Endothelial cell of umbilical vein (primary cell): ENCODE measurements around the gene RIN2.

Experiments
- CTCF ChIP-seq, 2 donors: IDR thresholded peaks; 1 replicate in 1 of 2; 2 replicates in 1 of 2; pipeline ENCODE4 v1.5.1; 2011; ENCODE audit warnings: low read length in 2 of 2, mild to moderate bottlenecking in 2 of 2, moderate library complexity in 2 of 2, control low read depth in 1 of 2, inconsistent platforms in 1 of 2, low read depth in 1 of 2; ENCODE audit not compliant: insufficient read depth in 1 of 2; ENCODE audit errors: extremely low read depth in 1 of 2
- EZH2 ChIP-seq: IDR thresholded peaks from 2 replicates; pipeline ENCODE4 v1.6.1; 2012; ENCODE audit warnings: borderline replicate concordance, low read depth, mild to moderate bottlenecking, moderate library complexity, low read length, inconsistent platforms; ENCODE audit not compliant: severe bottlenecking
- FOS ChIP-seq: IDR thresholded peaks from 2 replicates; pipeline ENCODE4 v1.6.1; 2011; ENCODE audit warnings: mild to moderate bottlenecking, low read length, moderate library complexity, borderline replicate concordance; ENCODE audit not compliant: insufficient read depth
- GATA2 ChIP-seq: IDR thresholded peaks from 2 replicates; pipeline ENCODE4 v1.7.0; 2011; ENCODE audit warnings: low read depth, mild to moderate bottlenecking, moderate library complexity, mixed read lengths, low read length; ENCODE audit not compliant: insufficient read length, insufficient read depth
- JUN ChIP-seq: IDR thresholded peaks from 2 replicates; pipeline ENCODE4 v1.6.1; 2011; ENCODE audit warnings: borderline replicate concordance, low read depth; ENCODE audit not compliant: insufficient read length, insufficient read depth
- POLR2A ChIP-seq: IDR thresholded peaks from 2 replicates; pipeline ENCODE4 v1.6.1; 2012; ENCODE audit warnings: low read depth, mild to moderate bottlenecking, control low read depth, low read length
- POLR2AphosphoS5 ChIP-seq: IDR thresholded peaks from 2 replicates; pipeline ENCODE4 v1.6.1; 2012; ENCODE audit warnings: low read depth, mild to moderate bottlenecking, control low read depth, low read length, moderate library complexity; ENCODE audit not compliant: insufficient read depth
- TF ChIP-seq, protein P1 (sequence below): IDR thresholded peaks from 2 replicates; pipeline ENCODE4 v1.6.1; 2011; ENCODE audit not compliant: insufficient read depth, insufficient read length

- TF ChIP-seq CTCF (IDR thresholded peaks at IDR 0.05; ENCODE audit: extremely low read depth in 1 of 2, insufficient read depth in 1 of 2, low read depth in 1 of 2, low read length in 2 of 2) (no peak), POLR2A (no peak), POLR2AphosphoS5 (no peak), JUN (no peak), GATA2 (no peak), EZH2 (no peak), FOS (no peak)
- TF ChIP-seq, protein P1, sequence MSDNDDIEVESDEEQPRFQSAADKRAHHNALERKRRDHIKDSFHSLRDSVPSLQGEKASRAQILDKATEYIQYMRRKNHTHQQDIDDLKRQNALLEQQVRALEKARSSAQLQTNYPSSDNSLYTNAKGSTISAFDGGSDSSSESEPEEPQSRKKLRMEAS = no peak
Measured at GRCh38 chr20:19725373-19725772, 32.7 kb upstream of the RIN2 start.
